ENCODE data around the gene ASCL1. TPM values are rescaled to one million over a fixed set of nuclear protein-coding genes. Genes with fewer than 3 reads are reported as not detected.

ASCL1 gene
- total and polyA plus RNA-seq, 10 donors, result 0.02 TPM; not detected in 9

DNA sequence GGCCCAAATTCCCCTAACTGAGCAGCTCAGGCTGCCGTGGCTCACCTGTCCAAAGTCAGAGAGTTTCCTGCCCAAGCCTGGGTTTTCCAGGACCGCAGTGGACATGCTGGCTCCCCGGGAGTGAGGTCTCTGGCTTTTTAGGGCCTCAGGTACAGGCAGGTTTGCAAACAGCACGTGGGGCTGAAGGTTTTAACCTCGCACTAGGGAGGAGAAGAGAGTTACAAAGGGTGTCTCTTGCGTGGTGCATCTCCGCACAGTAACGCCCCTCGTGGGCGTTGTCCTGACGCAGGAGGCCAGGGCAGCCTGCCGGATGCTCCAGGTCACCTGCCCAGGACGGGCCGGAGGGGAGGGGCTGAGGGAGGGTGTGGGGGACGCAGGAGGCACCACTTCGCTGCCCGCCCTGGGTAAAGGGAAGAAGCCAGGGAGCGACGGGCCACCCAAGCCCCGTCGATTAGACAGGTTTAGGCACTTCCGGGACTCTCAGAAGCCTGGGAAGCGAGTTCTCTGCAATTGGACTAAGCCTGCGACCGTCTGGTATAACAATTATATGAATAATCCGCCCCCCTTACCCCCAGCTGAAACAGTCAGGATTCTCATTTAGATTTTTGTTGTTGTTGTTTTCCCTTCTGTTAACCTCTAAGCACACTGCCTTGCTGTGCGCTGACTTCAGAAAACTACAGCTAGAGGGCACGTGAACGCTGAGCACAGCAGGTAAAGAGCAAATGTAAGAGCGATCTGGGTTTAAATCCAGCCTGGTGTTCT is 40.3 kb upstream of the ASCL1 start, which contains the start of gene PAH:
Gene PAH, minus strand, starts transcription at position 219 of the 762 bp plus-strand sequence. Its CDS starts 114 bp downstream, at position 105.
- Histone ChIP-seq H3K4me1 (peaks cover 0 to 9% (median 4%) of the 10 kb centered on the region in 6 donors), H3K27me3 (replicated peaks in 1 of 7) (peaks cover 0 to 24% (median 3%) of the 10 kb centered on the region in 7 donors), H3K36me3 (no peaks in the 10 kb centered on the region), H3K4me3 (peak within 1 kb of the TSS in 5 of 8 donors; percentile 12 to 63 (median 29)), H3K27ac (no peak within 1 kb of the TSS), H3K9me3 (no peaks in the 10 kb centered on the region)
- peak; percentile 79 for DNase-seq
- peak in 1 of 3 donors; percentile 29 for TF ChIP-seq POLR2AphosphoS5 (IDR thresholded peaks at IDR 0.05)
- no peak for TF ChIP-seq POLR2A (IDR thresholded peaks at IDR 0.05)
- intact Hi-C loops (cut with DNase I; ENCODE audit: low total_unique reads), result no loop called here
- 6 to 11% (median 8%) methylated on average over 21 to 30 of the region's 30 CpGs for WGBS, 5 donors

DNA sequence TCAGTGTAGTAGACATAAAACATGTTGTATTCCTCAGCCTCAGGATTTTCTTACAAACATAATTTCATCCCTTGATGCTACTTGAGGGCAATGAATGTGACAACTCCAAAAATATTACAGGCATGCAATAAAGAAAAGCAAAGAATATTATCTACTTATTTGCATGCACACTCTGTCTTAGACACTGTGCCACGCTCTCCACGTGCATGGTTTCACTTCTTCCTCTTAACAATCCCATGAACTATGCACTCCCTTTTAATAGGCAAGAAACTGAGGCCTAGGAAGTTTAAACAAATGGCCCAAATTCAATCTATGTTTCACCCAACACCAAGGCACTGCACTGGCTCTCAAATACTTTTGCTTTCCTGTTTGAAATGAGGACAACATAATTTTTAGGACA is 38.6 kb upstream of the ASCL1 start:
- no peak overlapping the region for H3K4me3 ChIP-seq
- no peak for DNase-seq
- no peaks in the 10 kb centered on the region for H3K36me3 ChIP-seq
- WGBS, 5 donors, result 49 to 73% (median 68%) methylated on average over 2 of the region's 2 CpGs
- no peak overlapping the region for H3K27ac ChIP-seq
- H3K27me3 ChIP-seq (replicated peaks in 1 of 7), result peaks cover 0 to 28% (median 4%) of the 10 kb centered on the region in 7 donors
- TF ChIP-seq POLR2AphosphoS5 (IDR thresholded peaks at IDR 0.05), result no peak
- no peak for TF ChIP-seq POLR2A (IDR thresholded peaks at IDR 0.05)
- TF ChIP-seq, protein P1, sequence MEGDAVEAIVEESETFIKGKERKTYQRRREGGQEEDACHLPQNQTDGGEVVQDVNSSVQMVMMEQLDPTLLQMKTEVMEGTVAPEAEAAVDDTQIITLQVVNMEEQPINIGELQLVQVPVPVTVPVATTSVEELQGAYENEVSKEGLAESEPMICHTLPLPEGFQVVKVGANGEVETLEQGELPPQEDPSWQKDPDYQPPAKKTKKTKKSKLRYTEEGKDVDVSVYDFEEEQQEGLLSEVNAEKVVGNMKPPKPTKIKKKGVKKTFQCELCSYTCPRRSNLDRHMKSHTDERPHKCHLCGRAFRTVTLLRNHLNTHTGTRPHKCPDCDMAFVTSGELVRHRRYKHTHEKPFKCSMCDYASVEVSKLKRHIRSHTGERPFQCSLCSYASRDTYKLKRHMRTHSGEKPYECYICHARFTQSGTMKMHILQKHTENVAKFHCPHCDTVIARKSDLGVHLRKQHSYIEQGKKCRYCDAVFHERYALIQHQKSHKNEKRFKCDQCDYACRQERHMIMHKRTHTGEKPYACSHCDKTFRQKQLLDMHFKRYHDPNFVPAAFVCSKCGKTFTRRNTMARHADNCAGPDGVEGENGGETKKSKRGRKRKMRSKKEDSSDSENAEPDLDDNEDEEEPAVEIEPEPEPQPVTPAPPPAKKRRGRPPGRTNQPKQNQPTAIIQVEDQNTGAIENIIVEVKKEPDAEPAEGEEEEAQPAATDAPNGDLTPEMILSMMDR (IDR thresholded peaks at IDR 0.05 in 8 of 11, conservative IDR thresholded peaks at IDR 0.05 in 3 of 11), result no peak
- H3K4me1 ChIP-seq, result peaks cover 0 to 9% (median 4%) of the 10 kb centered on the region in 6 donors
- intact Hi-C loops (cut with DNase I; ENCODE audit: low total_unique reads), result no loop called here
- H3K9me3 ChIP-seq, result no peaks in the 10 kb centered on the region

DNA sequence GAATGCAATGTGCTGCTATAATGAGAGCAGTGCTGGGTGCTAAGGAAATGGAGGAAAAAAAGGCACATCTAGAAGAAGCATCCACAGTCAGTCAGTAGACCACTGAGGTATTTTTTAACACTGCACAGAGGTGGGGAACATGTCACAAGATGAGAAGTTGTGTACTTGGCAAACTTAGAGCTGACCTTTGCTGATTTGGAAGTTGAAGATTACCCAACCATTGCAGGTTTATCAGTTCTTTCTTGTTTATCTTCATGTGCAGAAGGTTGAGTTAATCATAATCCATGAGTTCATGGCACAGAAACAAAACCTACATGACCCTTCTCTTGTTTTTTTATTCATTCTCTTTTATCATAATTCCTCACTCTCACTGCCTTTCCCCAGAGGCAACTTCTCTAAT is 37.2 kb upstream of the ASCL1 start:
- TF ChIP-seq, protein P1 (IDR thresholded peaks at IDR 0.05 in 8 of 11, conservative IDR thresholded peaks at IDR 0.05 in 3 of 11), result no peak
- no peak for TF ChIP-seq POLR2A (IDR thresholded peaks at IDR 0.05)
- TF ChIP-seq POLR2AphosphoS5 (IDR thresholded peaks at IDR 0.05), result no peak

DNA sequence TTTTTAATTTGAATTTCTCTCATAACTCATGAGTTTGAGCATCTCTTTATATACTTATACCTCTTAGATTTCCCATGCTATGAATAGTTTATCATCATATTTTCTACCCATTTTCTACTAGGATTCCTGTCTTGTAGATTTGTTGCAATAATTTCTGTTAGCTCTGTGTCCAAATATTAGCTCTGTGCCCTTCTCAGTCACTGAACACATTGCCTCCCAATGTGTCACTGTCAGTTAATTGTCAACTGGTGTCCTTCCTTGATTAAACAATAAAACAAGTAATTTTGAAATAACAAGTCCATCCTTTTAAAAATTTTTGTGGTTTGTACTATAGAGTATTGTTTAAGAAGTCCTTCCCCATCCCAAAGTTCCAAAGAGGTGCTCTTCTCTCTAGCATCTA is 36.2 kb upstream of the ASCL1 start:
- H3K9me3 ChIP-seq, result no peaks in the 10 kb centered on the region
- H3K27me3 ChIP-seq (replicated peaks in 1 of 7), result peaks cover 0 to 28% (median 4%) of the 10 kb centered on the region in 7 donors
- H3K27ac ChIP-seq, result no peak overlapping the region
- H3K36me3 ChIP-seq, result no peaks in the 10 kb centered on the region
- DNase-seq, result no peak
- intact Hi-C loops (cut with DNase I; ENCODE audit: low total_unique reads), result no loop called here
- no peak overlapping the region for H3K4me3 ChIP-seq
- TF ChIP-seq, protein P1 (IDR thresholded peaks at IDR 0.05 in 8 of 11, conservative IDR thresholded peaks at IDR 0.05 in 3 of 11), result no peak
- TF ChIP-seq POLR2A (IDR thresholded peaks at IDR 0.05) (no peak), POLR2AphosphoS5 (IDR thresholded peaks at IDR 0.05) (no peak)
- H3K4me1 ChIP-seq, result peaks cover 0 to 9% (median 4%) of the 10 kb centered on the region in 6 donors

More for the DNA sequence above, 37.2 kb upstream of the ASCL1 start:
- no peak overlapping the region for H3K27ac ChIP-seq
- H3K9me3 ChIP-seq, result no peaks in the 10 kb centered on the region
- no peak overlapping the region for H3K4me3 ChIP-seq
- H3K36me3 ChIP-seq, result no peaks in the 10 kb centered on the region
- peaks cover 0 to 9% (median 4%) of the 10 kb centered on the region in 6 donors for H3K4me1 ChIP-seq
- peaks cover 0 to 28% (median 4%) of the 10 kb centered on the region in 7 donors for H3K27me3 ChIP-seq (replicated peaks in 1 of 7)
- intact Hi-C loops (cut with DNase I; ENCODE audit: low total_unique reads), result no loop called here
- no peak for DNase-seq
